BJ (cell line): Measurements from ENCODE around the gene KIF14. TPM values are rescaled to one million over a fixed set of nuclear protein-coding genes. Genes with fewer than 3 reads are reported as not detected.

Experiments used
- CTCF ChIA-PET: fragments of 350-600 bp; formaldehyde crosslinking; extraction: SDS; loops from one replicate; lab custom pipeline; 2021; ENCODE audit warnings: antibody characterized with exemption, inconsistent platforms; lab: Yijun Ruan, JAX
- POLR2A ChIA-PET: fragments of 300-600 bp; sonication (Branson Sonifier 250); formaldehyde crosslinking; extraction: SDS; loops from one replicate; lab custom pipeline; 2021; ENCODE audit warnings: antibody characterized with exemption; lab: Charles Lee
- DNase-seq: peaks from one replicate; pipeline ENCODE4 v3.0.0-alpha.2; 2011; ENCODE audit warnings: low read depth
- H3K27me3 ChIP-seq: 2 replicates; pipeline ENCODE4 v1.6.0; 2011; ENCODE audit warnings: low read length; ENCODE audit not compliant: control insufficient read depth, insufficient read depth
- H3K36me3 ChIP-seq: 2 replicates; pipeline ENCODE4 v1.5.1; 2011; ENCODE audit warnings: low read length; ENCODE audit not compliant: control insufficient read depth, insufficient read depth
- H3K4me3 ChIP-seq: 2 replicates; pipeline ENCODE4 v1.5.1; 2011; ENCODE audit warnings: low read depth, mild to moderate bottlenecking, control low read depth, low read length
- CTCF ChIP-seq: IDR thresholded peaks from 2 replicates; pipeline ENCODE4 v1.5.1; 2011; ENCODE audit warnings: low read depth, mild to moderate bottlenecking, control low read depth, inconsistent platforms, low read length, moderate library complexity; ENCODE audit not compliant: insufficient read depth
- polyA plus RNA-seq: library from polyadenylated mRNA; depleted of rRNA; stranded (reverse); fragments of >200 nt; gene quantifications from 2 replicates; pipeline ENCODE4 v1.2.3, GENCODE V29; 2011

KIF14 gene
- polyA plus RNA-seq, 1 experiment = 2.1 TPM

GRCh38 chr1:200535605-200536004, 84.9 kb downstream of the KIF14 start:
- ChIA-PET CTCF (interaction anchor here (0.9 kb wide), 2 partner anchors 23 to 28 kb away, joined by 3 read pairs; no protein-coding TSS in a partner anchor), POLR2A (no interaction called here)
- TF ChIP-seq CTCF = no peak
- DNase-seq = no peak
- Histone ChIP-seq H3K36me3 (no peaks in the 10 kb centered on the region), H3K27me3 (no peaks in the 10 kb centered on the region; the same call in 1 of the 2 replicates), H3K4me3 (no peak overlapping the region)

GRCh38 chr1:200530623-200531261, 89.8 kb downstream of the KIF14 start:
- no peaks in the 10 kb centered on the region; the same call in 1 of the 2 replicates for H3K27me3 ChIP-seq
- no peaks in the 10 kb centered on the region for H3K36me3 ChIP-seq
- ChIA-PET POLR2A (no interaction called here), CTCF (no interaction called here)
- DNase-seq = no peak
- no peak for TF ChIP-seq CTCF
- H3K4me3 ChIP-seq = no peak overlapping the region

DNA sequence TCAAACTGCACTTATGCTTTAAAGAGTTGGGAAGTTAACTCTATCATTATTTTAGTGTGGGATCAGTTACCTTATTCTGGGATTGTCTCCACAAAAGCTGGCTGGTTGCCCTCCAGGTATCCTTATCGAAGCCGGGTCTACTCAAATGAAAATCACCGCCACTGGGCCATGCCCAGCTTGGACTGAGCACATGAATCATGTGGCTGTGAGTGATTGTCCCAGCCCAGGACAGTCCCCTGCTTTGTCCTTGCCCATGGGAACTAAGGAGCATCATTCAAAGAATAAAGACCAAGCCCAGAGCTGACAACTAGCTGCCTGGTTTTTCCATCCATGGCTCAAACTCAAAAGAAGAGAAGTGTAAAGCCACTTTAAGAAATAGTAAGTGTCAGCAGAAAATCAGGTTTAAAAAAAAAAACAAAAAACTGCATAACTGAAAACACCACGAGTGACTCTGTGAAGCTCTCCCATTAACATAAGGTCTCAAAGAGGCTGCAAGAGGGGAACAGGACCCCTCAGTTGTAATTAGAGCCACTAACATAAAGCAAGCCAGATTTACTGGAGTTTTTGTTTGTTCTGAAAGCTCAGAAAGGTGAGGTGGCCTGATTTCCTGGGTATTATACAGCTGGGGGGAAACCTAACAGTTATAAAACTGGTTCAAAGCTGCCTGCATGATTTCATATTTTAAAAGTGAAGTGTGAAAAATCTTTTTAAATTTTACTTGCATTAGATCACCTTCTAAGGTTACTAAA, 91.5 kb downstream of the KIF14 start:
- no peak for TF ChIP-seq CTCF
- Histone ChIP-seq H3K4me3 (no peak overlapping the region), H3K27me3 (no peaks in the 10 kb centered on the region; the same call in 1 of the 2 replicates), H3K36me3 (no peaks in the 10 kb centered on the region)
- ChIA-PET POLR2A (no interaction called here), CTCF (interaction anchor here (0.9 to 1.5 kb wide), 5 partner anchors 10 to 28 kb away, joined by 3 to 4 read pairs (median 3); no protein-coding TSS in a partner anchor)
- no peak for DNase-seq

DNA sequence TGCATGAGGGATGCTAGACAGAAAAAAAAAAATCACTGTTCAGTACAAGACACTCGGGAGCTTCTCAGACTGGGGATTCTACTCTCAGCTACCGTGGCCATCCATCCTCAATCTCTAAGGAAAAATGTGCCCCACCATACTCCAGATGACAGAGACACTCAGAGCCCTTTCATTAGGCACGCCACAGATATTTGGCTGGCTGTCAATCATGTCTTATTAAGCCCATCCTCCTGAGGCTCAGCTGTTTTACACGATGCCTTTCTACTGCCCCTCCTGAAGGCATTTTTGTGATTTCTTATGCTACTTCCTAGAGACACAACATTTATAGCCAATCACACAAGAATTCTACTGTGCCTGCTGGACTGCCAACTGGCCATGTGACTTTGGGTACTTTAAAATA, 92.9 kb downstream of the KIF14 start:
- no peak for TF ChIP-seq CTCF
- Histone ChIP-seq H3K27me3 (no peaks in the 10 kb centered on the region; the same call in 1 of the 2 replicates), H3K4me3 (no peak overlapping the region), H3K36me3 (no peaks in the 10 kb centered on the region)
- ChIA-PET CTCF (interaction anchor here (1.0 to 1.6 kb wide), 4 partner anchors 11 to 31 kb away, joined by 3 read pairs; no protein-coding TSS in a partner anchor), POLR2A (no interaction called here)
- no peak for DNase-seq
